Activated naive CD4-positive, alpha-beta T cell treated with anti-CD3 and anti-CD28 coated beads, Interleukin-2, amount 10 ng/mL, durations not matched to agents 7 days and 5 days (primary cell): ENCODE results near the gene GRM1.
"Not testable (repeated sequence)": the region's sequence is repeated elsewhere in the genome, so short reads cannot be mapped to it uniquely, and the experiment has no call there.

ENCODE experiments used
- CTCF ChIA-PET: fragments of 350-600 bp; sonication (Branson Sonifier 250); formaldehyde crosslinking; loops from one replicate; lab custom pipeline; 2021; ENCODE audit warnings: antibody characterized with exemption; lab: Charles Lee
- DNase-seq: peaks from one replicate; pipeline ENCODE4 v3.0.0-alpha.2; 2020
- H3K27ac Mint-ChIP-seq: one replicate; pipeline ENCODE4 v1.8.0; 2021; ENCODE audit warnings: mild to moderate bottlenecking, moderate library complexity, mixed read lengths
- H3K27me3 Mint-ChIP-seq: one replicate; pipeline ENCODE4 v1.8.0; 2021; ENCODE audit warnings: mild to moderate bottlenecking, mixed read lengths
- H3K36me3 Mint-ChIP-seq: one replicate; pipeline ENCODE4 v1.8.0; 2021; ENCODE audit warnings: mixed read lengths
- H3K4me1 Mint-ChIP-seq: one replicate; pipeline ENCODE4 v1.8.0; 2021; ENCODE audit warnings: mixed read lengths
- H3K4me3 Mint-ChIP-seq: one replicate; pipeline ENCODE4 v1.8.0; 2021; ENCODE audit warnings: mild to moderate bottlenecking, moderate library complexity, mixed read lengths
- H3K9me3 Mint-ChIP-seq: one replicate; pipeline ENCODE4 v1.8.0; 2021; ENCODE audit warnings: mixed read lengths

The GRM1 gene

GRCh38 chr6:146244630-146245143 is 215.8 kb downstream of the GRM1 start:
- no peaks in the 10 kb centered on the region for H3K9me3 Mint-ChIP-seq
- H3K4me3 Mint-ChIP-seq = no peak overlapping the region
- no peak for DNase-seq
- H3K4me1 Mint-ChIP-seq = no peaks in the 10 kb centered on the region
- CTCF ChIA-PET = no interaction called here
- H3K36me3 Mint-ChIP-seq = no peaks in the 10 kb centered on the region
- H3K27me3 Mint-ChIP-seq = no peaks in the 10 kb centered on the region
- H3K27ac Mint-ChIP-seq = no peak overlapping the region

- Mint-ChIP-seq H3K9me3 (no peaks in the 10 kb centered on the region), H3K4me1 (no peaks in the 10 kb centered on the region), H3K4me3 (no peak overlapping the region), H3K27ac (no peak overlapping the region), H3K36me3 (no peaks in the 10 kb centered on the region), H3K27me3 (no peaks in the 10 kb centered on the region)
- CTCF ChIA-PET = no interaction called here
- no peak for DNase-seq
Measured at GRCh38 chr6:146246028-146246427, 217.2 kb downstream of the GRM1 start.

GRCh38 chr6:146253691-146254090 is 224.8 kb downstream of the GRM1 start:
- Mint-ChIP-seq H3K27ac (no peak overlapping the region), H3K4me1 (no peaks in the 10 kb centered on the region), H3K27me3 (no peaks in the 10 kb centered on the region), H3K36me3 (no peaks in the 10 kb centered on the region), H3K9me3 (no peaks in the 10 kb centered on the region), H3K4me3 (no peak overlapping the region)
- CTCF ChIA-PET = no interaction called here
- DNase-seq = no peak

GRCh38 chr6:146258206-146258605 is 229.3 kb downstream of the GRM1 start:
- Mint-ChIP-seq H3K9me3 (no peaks in the 10 kb centered on the region), H3K4me1 (no peaks in the 10 kb centered on the region), H3K4me3 (no peak overlapping the region), H3K27me3 (no peaks in the 10 kb centered on the region), H3K36me3 (no peaks in the 10 kb centered on the region), H3K27ac (no peak overlapping the region)
- CTCF ChIA-PET = no interaction called here
- no peak for DNase-seq

GRCh38 chr6:146260886-146261285 is 232.0 kb downstream of the GRM1 start:
- H3K27ac Mint-ChIP-seq = no peak overlapping the region
- no peaks in the 10 kb centered on the region for H3K4me1 Mint-ChIP-seq
- no peak overlapping the region for H3K4me3 Mint-ChIP-seq
- no peak for DNase-seq
- no peaks in the 10 kb centered on the region for H3K27me3 Mint-ChIP-seq
- H3K36me3 Mint-ChIP-seq = no peaks in the 10 kb centered on the region
- H3K9me3 Mint-ChIP-seq = no peaks in the 10 kb centered on the region
- CTCF ChIA-PET = no interaction called here

- H3K36me3 Mint-ChIP-seq = no peaks in the 10 kb centered on the region
- no peaks in the 10 kb centered on the region for H3K9me3 Mint-ChIP-seq
- H3K4me3 Mint-ChIP-seq = no peak overlapping the region
- H3K27me3 Mint-ChIP-seq = no peaks in the 10 kb centered on the region
- CTCF ChIA-PET = no interaction called here
- no peak for DNase-seq
- no peaks in the 10 kb centered on the region for H3K4me1 Mint-ChIP-seq
- no peak overlapping the region for H3K27ac Mint-ChIP-seq
Measured at GRCh38 chr6:146265056-146265455, 236.2 kb downstream of the GRM1 start.

- Mint-ChIP-seq H3K4me3 (no peak overlapping the region), H3K27ac (no peak overlapping the region), H3K9me3 (no peaks in the 10 kb centered on the region), H3K36me3 (no peaks in the 10 kb centered on the region), H3K27me3 (no peaks in the 10 kb centered on the region), H3K4me1 (no peaks in the 10 kb centered on the region)
- CTCF ChIA-PET = no interaction called here
- DNase-seq = no peak
Measured at GRCh38 chr6:146267447-146267846, 238.6 kb downstream of the GRM1 start.

- Mint-ChIP-seq H3K27ac (no peak overlapping the region), H3K9me3 (no peaks in the 10 kb centered on the region), H3K4me3 (no peak overlapping the region), H3K36me3 (no peaks in the 10 kb centered on the region), H3K27me3 (no peaks in the 10 kb centered on the region), H3K4me1 (no peaks in the 10 kb centered on the region)
- no peak for DNase-seq
- CTCF ChIA-PET = no interaction called here
Measured at GRCh38 chr6:146267946-146268345, 239.1 kb downstream of the GRM1 start.

- H3K27ac Mint-ChIP-seq = no peak overlapping the region
- H3K4me3 Mint-ChIP-seq = no peak overlapping the region
- H3K36me3 Mint-ChIP-seq = no peaks in the 10 kb centered on the region
- H3K9me3 Mint-ChIP-seq = no peaks in the 10 kb centered on the region
- no peaks in the 10 kb centered on the region for H3K4me1 Mint-ChIP-seq
- CTCF ChIA-PET = no interaction called here
- no peak for DNase-seq
- no peaks in the 10 kb centered on the region for H3K27me3 Mint-ChIP-seq
Measured at GRCh38 chr6:146269482-146269881, 240.6 kb downstream of the GRM1 start.

- H3K36me3 Mint-ChIP-seq, H3K9me3 Mint-ChIP-seq, H3K4me3 Mint-ChIP-seq, CTCF ChIA-PET, DNase-seq, H3K27ac Mint-ChIP-seq, H3K27me3 Mint-ChIP-seq, H3K4me1 Mint-ChIP-seq: not testable (repeated sequence)
Measured at GRCh38 chr6:146271163-146271562, 242.3 kb downstream of the GRM1 start.

- CTCF ChIA-PET = no interaction called here
- Mint-ChIP-seq H3K9me3 (no peaks in the 10 kb centered on the region), H3K4me3 (no peak overlapping the region), H3K27ac (no peak overlapping the region), H3K4me1 (no peaks in the 10 kb centered on the region), H3K27me3 (no peaks in the 10 kb centered on the region), H3K36me3 (no peaks in the 10 kb centered on the region)
- no peak for DNase-seq
Measured at GRCh38 chr6:146273490-146273889, 244.6 kb downstream of the GRM1 start.

- H3K9me3 Mint-ChIP-seq = no peaks in the 10 kb centered on the region
- H3K4me3 Mint-ChIP-seq = no peak overlapping the region
- no peak overlapping the region for H3K27ac Mint-ChIP-seq
- no peak for DNase-seq
- no peaks in the 10 kb centered on the region for H3K4me1 Mint-ChIP-seq
- no peaks in the 10 kb centered on the region for H3K27me3 Mint-ChIP-seq
- CTCF ChIA-PET = no interaction called here
- H3K36me3 Mint-ChIP-seq = no peaks in the 10 kb centered on the region
Measured at GRCh38 chr6:146277142-146277541, 248.3 kb downstream of the GRM1 start.

- no peak overlapping the region for H3K4me3 Mint-ChIP-seq
Measured at GRCh38 chr6:146281651-146282362, 252.9 kb downstream of the GRM1 start.

GRCh38 chr6:146282837-146283236 is 254.0 kb downstream of the GRM1 start:
- no peak for DNase-seq
- Mint-ChIP-seq H3K9me3 (no peaks in the 10 kb centered on the region), H3K4me3 (no peak overlapping the region), H3K27me3 (no peaks in the 10 kb centered on the region), H3K36me3 (no peaks in the 10 kb centered on the region), H3K27ac (no peak overlapping the region), H3K4me1 (no peaks in the 10 kb centered on the region)
- CTCF ChIA-PET = no interaction called here

More at GRCh38 chr6:146281651-146282362, 252.9 kb downstream of the GRM1 start:
- Mint-ChIP-seq H3K27me3 (no peaks in the 10 kb centered on the region), H3K36me3 (no peaks in the 10 kb centered on the region), H3K27ac (no peak overlapping the region), H3K4me1 (no peaks in the 10 kb centered on the region), H3K9me3 (no peaks in the 10 kb centered on the region)
- CTCF ChIA-PET = no interaction called here
- DNase-seq = no peak

- no peaks in the 10 kb centered on the region for H3K9me3 Mint-ChIP-seq
- no peaks in the 10 kb centered on the region for H3K36me3 Mint-ChIP-seq
- no peaks in the 10 kb centered on the region for H3K27me3 Mint-ChIP-seq
- DNase-seq = no peak
- no peak overlapping the region for H3K4me3 Mint-ChIP-seq
- no peak overlapping the region for H3K27ac Mint-ChIP-seq
- CTCF ChIA-PET = no interaction called here
- no peaks in the 10 kb centered on the region for H3K4me1 Mint-ChIP-seq
Measured at GRCh38 chr6:146284311-146284710, 255.4 kb downstream of the GRM1 start.
